ENCODE results near the gene TMEM201. TPM values are rescaled to one million over a fixed set of nuclear protein-coding genes. Genes with fewer than 3 reads are reported as not detected.

The TMEM201 gene
- total RNA-seq, 4 donors from 2014 or later: 7.0 to 12.4 (median 9.7) TPM

GRCh38 chr1:9595156-9595967 is 6.7 kb downstream of the TMEM201 start:
- WGBS, 2 donors: 85 to 89% methylated on average over 15 to 16 of the region's 17 CpGs
- no peak for DNase-seq (ENCODE audit: low spot score in 2 of 2)
- intact Hi-C loops (cut with DNase I; ENCODE audit: low total_unique reads): no loop called here
- H3K4me3 ChIP-seq (ENCODE audit: low read depth, poor library complexity, severe bottlenecking): no peak overlapping the region
- TF ChIP-seq CTCF (IDR thresholded peaks at IDR 0.05) (no peak), POLR2A (IDR thresholded peaks at IDR 0.05) (no peak)

- TF ChIP-seq CTCF (IDR thresholded peaks at IDR 0.05) (no peak), POLR2A (IDR thresholded peaks at IDR 0.05) (no peak)
- no peak for DNase-seq (ENCODE audit: low spot score in 2 of 2)
- no peak overlapping the region for H3K4me3 ChIP-seq (ENCODE audit: low read depth, poor library complexity, severe bottlenecking)
- intact Hi-C loops (cut with DNase I; ENCODE audit: low total_unique reads): no loop called here
- 90 to 93% methylated on average over 12 of the region's 12 CpGs for WGBS, 2 donors
These were observed 7.2 kb downstream of the TMEM201 start for GRCh38 chr1:9595968-9596340.

- no peak for TF ChIP-seq POLR2A (IDR thresholded peaks at IDR 0.05)
- no peak for TF ChIP-seq CTCF (IDR thresholded peaks at IDR 0.05)
- no peak overlapping the region for H3K4me3 ChIP-seq (ENCODE audit: low read depth, poor library complexity, severe bottlenecking)
- intact Hi-C loops (cut with DNase I; ENCODE audit: low total_unique reads): no loop called here
- WGBS, 2 donors: 79 to 84% methylated on average over 21 to 27 of the region's 27 CpGs
- DNase-seq (ENCODE audit: low spot score in 2 of 2): no peak
These were observed 7.9 kb downstream of the TMEM201 start for GRCh38 chr1:9596415-9597123.

GRCh38 chr1:9597361-9598315 is 8.9 kb downstream of the TMEM201 start:
- WGBS, 2 donors: 83 to 89% methylated on average over 14 of the region's 14 CpGs
- TF ChIP-seq POLR2A (IDR thresholded peaks at IDR 0.05): no peak
- TF ChIP-seq CTCF (IDR thresholded peaks at IDR 0.05): no peak
- no peak for DNase-seq (ENCODE audit: low spot score in 2 of 2)
- intact Hi-C loops (cut with DNase I; ENCODE audit: low total_unique reads): no loop called here
- H3K4me3 ChIP-seq (ENCODE audit: low read depth, poor library complexity, severe bottlenecking): no peak overlapping the region

- H3K4me3 ChIP-seq (ENCODE audit: low read depth, poor library complexity, severe bottlenecking): no peak overlapping the region
- intact Hi-C loops (cut with DNase I; ENCODE audit: low total_unique reads): no loop called here
- WGBS, 2 donors: 88 to 90% methylated on average over 16 to 18 of the region's 18 CpGs
- TF ChIP-seq CTCF (IDR thresholded peaks at IDR 0.05): no peak
- TF ChIP-seq POLR2A (IDR thresholded peaks at IDR 0.05): no peak
- DNase-seq (ENCODE audit: low spot score in 2 of 2): no peak
These were observed 9.6 kb downstream of the TMEM201 start for GRCh38 chr1:9598316-9598700.
